Measurements from ENCODE around the gene TRIM65. TPM values are rescaled to one million over a fixed set of nuclear protein-coding genes. Genes with fewer than 3 reads are reported as not detected.

TRIM65 gene
- total RNA-seq, 1 experiment from 2014 or later, result 48.6 TPM

GRCh38 chr17:75942473-75942872, 45.7 kb upstream of the TRIM65 start:
- Histone ChIP-seq H3K4me1 (ENCODE audit: control insufficient read depth, insufficient read depth, low read length) (peaks cover 7% of the 10 kb centered on the region; the same call in 1 of the 2 replicates), H3K27ac (ENCODE audit: low read length) (no peak overlapping the region), H3K36me3 (ENCODE audit: control insufficient read depth, insufficient read depth, low read length) (peaks cover 8% of the 10 kb centered on the region; the same call in 1 of the 2 replicates), H3K4me3 (ENCODE audit: low read depth in 2 of 2, low read length in 2 of 2) (no peak overlapping the region), H3K27me3 (ENCODE audit: control insufficient read depth, insufficient read depth, low read length) (no peaks in the 10 kb centered on the region), H3K9me3 (ENCODE audit: control insufficient read depth, insufficient read depth, low read depth, low read length) (no peaks in the 10 kb centered on the region)
- ChIA-PET CTCF (no interaction called here), POLR2A (interaction anchor here (1.1 kb wide), 1 partner anchor 23 kb away, joined by 5 read pairs; no protein-coding TSS in a partner anchor)
- no peak for DNase-seq (ENCODE audit: low read depth, low spot score)
- intact Hi-C loops (cut with micrococcal nuclease; ENCODE audit: unreplicated experiment), result no loop called here
- in situ Hi-C loops (cut with HindIII; ENCODE audit: low pct_unique_long_range_greater_than_20kb, low sequenced_read_pairs), result loop anchor here (25.0 kb wide), 1 partner anchor 120 kb away; the partner anchor contains the start of genes GALR2 and SRP68
- no TSS peak for BruUV-seq (replicated peaks)
- ATAC-seq, result no peak
- TF ChIP-seq TCF7L2 (IDR thresholded peaks at IDR 0.05; ENCODE audit: low read depth, low read length) (no peak), CTCF (IDR thresholded peaks at IDR 0.05) (no peak)

GRCh38 chr17:75941442-75941819, 44.7 kb upstream of the TRIM65 start:
- POLR2A ChIA-PET, result interaction anchor here (0.5 to 0.9 kb wide), 2 partner anchors 63 to 169 kb away, joined by 3 read pairs; partner anchors contain the start of gene TRIM47
- H3K27ac ChIP-seq (ENCODE audit: low read length), result peak overlapping the region; percentile 80
- in situ Hi-C loops (cut with HindIII; ENCODE audit: low pct_unique_long_range_greater_than_20kb, low sequenced_read_pairs) (loop anchor here (25.0 kb wide), 1 partner anchor 121 kb away; the partner anchor contains the start of genes GALR2 and SRP68), intact Hi-C loops (cut with micrococcal nuclease; ENCODE audit: unreplicated experiment) (no loop called here)
- peak overlapping the region; percentile 71 to 77 for H3K4me3 ChIP-seq (ENCODE audit: low read depth in 2 of 2, low read length in 2 of 2)
- CTCF ChIA-PET, result interaction anchor here (1.0 kb wide), 1 partner anchor 36 kb away, joined by 6 read pairs; the partner anchor contains the start of gene MRPL38
- peaks cover 10% of the 10 kb centered on the region; the same call in 1 of the 2 replicates for H3K4me1 ChIP-seq (ENCODE audit: control insufficient read depth, insufficient read depth, low read length)
- H3K36me3 ChIP-seq (ENCODE audit: control insufficient read depth, insufficient read depth, low read length), result peaks cover 5% of the 10 kb centered on the region; the same call in 1 of the 2 replicates
- DNase-seq (ENCODE audit: low read depth, low spot score), result no peak
- no peaks in the 10 kb centered on the region for H3K27me3 ChIP-seq (ENCODE audit: control insufficient read depth, insufficient read depth, low read length)
- BruUV-seq (replicated peaks), result no TSS peak
- no peaks in the 10 kb centered on the region for H3K9me3 ChIP-seq (ENCODE audit: control insufficient read depth, insufficient read depth, low read depth, low read length)
- ATAC-seq, result peak; percentile 24; the same call in 1 of the 2 replicates
- TF ChIP-seq TCF7L2 (IDR thresholded peaks at IDR 0.05; ENCODE audit: low read depth, low read length) (no peak), POLR2AphosphoS5 (IDR thresholded peaks at IDR 0.05; ENCODE audit: low read depth, low read length) (no peak), CTCF (IDR thresholded peaks at IDR 0.05) (no peak), SIN3A (IDR thresholded peaks at IDR 0.05; ENCODE audit: borderline replicate concordance, insufficient read depth, low read depth, low read length) (no peak)
- TF ChIP-seq, protein P1, sequence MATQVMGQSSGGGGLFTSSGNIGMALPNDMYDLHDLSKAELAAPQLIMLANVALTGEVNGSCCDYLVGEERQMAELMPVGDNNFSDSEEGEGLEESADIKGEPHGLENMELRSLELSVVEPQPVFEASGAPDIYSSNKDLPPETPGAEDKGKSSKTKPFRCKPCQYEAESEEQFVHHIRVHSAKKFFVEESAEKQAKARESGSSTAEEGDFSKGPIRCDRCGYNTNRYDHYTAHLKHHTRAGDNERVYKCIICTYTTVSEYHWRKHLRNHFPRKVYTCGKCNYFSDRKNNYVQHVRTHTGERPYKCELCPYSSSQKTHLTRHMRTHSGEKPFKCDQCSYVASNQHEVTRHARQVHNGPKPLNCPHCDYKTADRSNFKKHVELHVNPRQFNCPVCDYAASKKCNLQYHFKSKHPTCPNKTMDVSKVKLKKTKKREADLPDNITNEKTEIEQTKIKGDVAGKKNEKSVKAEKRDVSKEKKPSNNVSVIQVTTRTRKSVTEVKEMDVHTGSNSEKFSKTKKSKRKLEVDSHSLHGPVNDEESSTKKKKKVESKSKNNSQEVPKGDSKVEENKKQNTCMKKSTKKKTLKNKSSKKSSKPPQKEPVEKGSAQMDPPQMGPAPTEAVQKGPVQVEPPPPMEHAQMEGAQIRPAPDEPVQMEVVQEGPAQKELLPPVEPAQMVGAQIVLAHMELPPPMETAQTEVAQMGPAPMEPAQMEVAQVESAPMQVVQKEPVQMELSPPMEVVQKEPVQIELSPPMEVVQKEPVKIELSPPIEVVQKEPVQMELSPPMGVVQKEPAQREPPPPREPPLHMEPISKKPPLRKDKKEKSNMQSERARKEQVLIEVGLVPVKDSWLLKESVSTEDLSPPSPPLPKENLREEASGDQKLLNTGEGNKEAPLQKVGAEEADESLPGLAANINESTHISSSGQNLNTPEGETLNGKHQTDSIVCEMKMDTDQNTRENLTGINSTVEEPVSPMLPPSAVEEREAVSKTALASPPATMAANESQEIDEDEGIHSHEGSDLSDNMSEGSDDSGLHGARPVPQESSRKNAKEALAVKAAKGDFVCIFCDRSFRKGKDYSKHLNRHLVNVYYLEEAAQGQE (IDR thresholded peaks at IDR 0.05; ENCODE audit: insufficient read depth in 1 of 2, low read depth in 2 of 2, low read length in 1 of 2), result no peak

Measured in Panc1 (cell line).